Endothelial cell of umbilical vein (primary cell): ENCODE results near the gene KCNMA1. TPM values are rescaled to one million over a fixed set of nuclear protein-coding genes. Genes with fewer than 3 reads are reported as not detected.

Source experiments
- BruUV-seq: library from RNA; stranded (reverse); fragments of 400-500 nt; replicated peaks from 2 replicates; lab custom pipeline; 2021; lab: Mats Ljungman, UMichigan
- CTCF ChIA-PET: fragments of 300-600, 350-600 bp; sonication (Branson Sonifier 250); formaldehyde crosslinking; loops from one replicate; lab custom pipeline; 2021; ENCODE audit warnings: antibody characterized with exemption, inconsistent platforms; lab: Charles Lee
- POLR2A ChIA-PET: fragments of 300-600, 350-600 bp; sonication (Branson Sonifier 250); formaldehyde crosslinking; loops from one replicate; lab custom pipeline; 2021; ENCODE audit warnings: antibody characterized with exemption, inconsistent platforms; lab: Charles Lee
- DNase-seq: peaks from one replicate; pipeline ENCODE4 v3.0.0-alpha.2; 2011; ENCODE audit warnings: low read depth, low spot score
- FAIRE-seq: peaks from 2 replicates; lab custom pipeline; 2011; peaks lifted over from hg19 to GRCh38; lab: Jason Lieb, UNC
- H2AFZ ChIP-seq: 2 replicates; pipeline ENCODE4 v1.6.0; 2012; ENCODE audit warnings: low read depth, low read length, control low read depth, inconsistent platforms
- H3K27ac ChIP-seq: 2 replicates; pipeline ENCODE4 v1.5.1; 2011; ENCODE audit warnings: low read depth, mild to moderate bottlenecking, control low read depth, low read length, moderate library complexity; ENCODE audit not compliant: insufficient read depth
- H3K27me3 ChIP-seq, 2 experiments: 2 replicates each; pipeline versions ENCODE4 v1.6.0 to v1.6.1; 2011; ENCODE audit warnings: low read length in 2 of 2, mixed read lengths in 1 of 2; ENCODE audit not compliant: control insufficient read depth in 2 of 2, insufficient read depth in 2 of 2
- H3K36me3 ChIP-seq, 2 experiments: 2 replicates in 1 of 2; 3 replicates in 1 of 2; pipeline ENCODE4 v1.5.1; 2011; ENCODE audit warnings: low read length in 2 of 2, mild to moderate bottlenecking in 1 of 2, moderate library complexity in 1 of 2; ENCODE audit not compliant: control insufficient read depth in 2 of 2, insufficient read depth in 2 of 2; ENCODE audit errors: extremely low read depth in 1 of 2
- H3K4me1 ChIP-seq: 3 replicates; pipeline ENCODE4 v1.5.1; 2011; ENCODE audit warnings: mild to moderate bottlenecking, low read length; ENCODE audit not compliant: control insufficient read depth, insufficient read depth; ENCODE audit errors: extremely low read depth
- H3K4me2 ChIP-seq: 2 replicates; pipeline ENCODE4 v1.6.1; 2011; ENCODE audit warnings: low read length, control low read depth, mixed read lengths; ENCODE audit not compliant: insufficient read depth
- H3K4me3 ChIP-seq, 3 experiments: fragments of 200-600 bp in 1 of 3; sonication (generic), shearing (Covaris generic) in 1 of 3; replicated peaks in 1 of 3; 2 replicates each; pipeline ENCODE4 v1.5.1; 2011 to 2016; ENCODE audit warnings: control low read depth in 3 of 3, low read length in 3 of 3, mild to moderate bottlenecking in 2 of 3, inconsistent platforms in 1 of 3, low read depth in 1 of 3, moderate library complexity in 1 of 3; ENCODE audit not compliant: insufficient read depth in 1 of 3
- H3K79me2 ChIP-seq: 2 replicates; pipeline ENCODE4 v1.6.0; 2012; ENCODE audit warnings: low read length, inconsistent platforms; ENCODE audit not compliant: control insufficient read depth, insufficient read depth
- H3K9ac ChIP-seq: replicated peaks from 2 replicates; pipeline ENCODE3; 2011; ENCODE audit warnings: low read length, control low read depth; ENCODE audit not compliant: insufficient read depth; ENCODE audit errors: extremely low read depth
- H3K9me1 ChIP-seq: replicated peaks from 3 replicates; pipeline ENCODE4 v1.6.0; 2011; ENCODE audit warnings: mild to moderate bottlenecking, low read length; ENCODE audit not compliant: control insufficient read depth, insufficient read depth; ENCODE audit errors: extremely low read depth
- H3K9me3 ChIP-seq: replicated peaks from 2 replicates; pipeline ENCODE4 v1.5.1; 2012; ENCODE audit warnings: low read length, inconsistent platforms; ENCODE audit not compliant: control insufficient read depth, insufficient read depth
- H4K20me1 ChIP-seq: replicated peaks from 2 replicates; pipeline ENCODE3; 2011; ENCODE audit warnings: mild to moderate bottlenecking, low read length; ENCODE audit not compliant: control insufficient read depth, insufficient read depth; ENCODE audit errors: extremely low read depth
- EZH2 ChIP-seq: IDR thresholded peaks from 2 replicates; pipeline ENCODE4 v1.6.1; 2012; ENCODE audit warnings: borderline replicate concordance, low read depth, mild to moderate bottlenecking, moderate library complexity, low read length, inconsistent platforms; ENCODE audit not compliant: severe bottlenecking
- GATA2 ChIP-seq: IDR thresholded peaks from 2 replicates; pipeline ENCODE4 v1.7.0; 2011; ENCODE audit warnings: low read depth, mild to moderate bottlenecking, moderate library complexity, mixed read lengths, low read length; ENCODE audit not compliant: insufficient read length, insufficient read depth
- MYC ChIP-seq: IDR thresholded peaks from one replicate; pipeline ENCODE4 v1.6.1; 2011; ENCODE audit warnings: mild to moderate bottlenecking, low read depth, low read length
- POLR2A ChIP-seq: IDR thresholded peaks from 2 replicates; pipeline ENCODE4 v1.6.1; 2012; ENCODE audit warnings: low read depth, mild to moderate bottlenecking, control low read depth, low read length
- POLR2AphosphoS5 ChIP-seq: IDR thresholded peaks from 2 replicates; pipeline ENCODE4 v1.6.1; 2012; ENCODE audit warnings: low read depth, mild to moderate bottlenecking, control low read depth, low read length, moderate library complexity; ENCODE audit not compliant: insufficient read depth
- dilution Hi-C: fragments of 300-500 bp; cut with MboI; formaldehyde crosslinking; loops from one replicate; pipeline ENCODE4 v1.15.0; 2019; ENCODE audit warnings: low sequenced_read_pairs; ENCODE audit not compliant: extremely low pct_ligation_motif_present
- intact Hi-C: fragments of 100-400 bp; cut with micrococcal nuclease; formaldehyde crosslinking; loops from one replicate; pipeline ENCODE4 v1.10.0; 2022
- polyA plus RNA-seq, 4 experiments: library from polyadenylated mRNA; depleted of rRNA in 3 of 4; stranded (reverse) in 3 of 4; unstranded in 1 of 4; fragments of >200 nt; gene quantifications; 2 replicates each; pipeline versions ENCODE4 v1.2.1 to v1.2.3, GENCODE V29; 2011 to 2012; ENCODE audit warnings: missing spikeins in 1 of 4
- total RNA-seq: library from RNA; stranded (reverse); gene quantifications from 2 replicates; pipeline ENCODE4 v1.2.3, GENCODE V29; 2021
- TF ChIP-seq, protein P1 (sequence below): IDR thresholded peaks from 2 replicates; pipeline ENCODE4 v1.6.1; 2011; ENCODE audit not compliant: insufficient read depth, insufficient read length
- TF ChIP-seq, protein P2 (sequence below), 2 donors: IDR thresholded peaks; 1 replicate in 1 of 2; 2 replicates in 1 of 2; pipeline ENCODE4 v1.5.1; 2011; ENCODE audit warnings: low read length in 2 of 2, mild to moderate bottlenecking in 2 of 2, moderate library complexity in 2 of 2, control low read depth in 1 of 2, inconsistent platforms in 1 of 2, low read depth in 1 of 2; ENCODE audit not compliant: insufficient read depth in 1 of 2; ENCODE audit errors: extremely low read depth in 1 of 2

Gene KCNMA1
- total and polyA plus RNA-seq, 2 donors (not counting 3 experiments of a cell fraction or from before 2014, with no cell fraction given) = 0.10 to 0.82 TPM

DNA sequence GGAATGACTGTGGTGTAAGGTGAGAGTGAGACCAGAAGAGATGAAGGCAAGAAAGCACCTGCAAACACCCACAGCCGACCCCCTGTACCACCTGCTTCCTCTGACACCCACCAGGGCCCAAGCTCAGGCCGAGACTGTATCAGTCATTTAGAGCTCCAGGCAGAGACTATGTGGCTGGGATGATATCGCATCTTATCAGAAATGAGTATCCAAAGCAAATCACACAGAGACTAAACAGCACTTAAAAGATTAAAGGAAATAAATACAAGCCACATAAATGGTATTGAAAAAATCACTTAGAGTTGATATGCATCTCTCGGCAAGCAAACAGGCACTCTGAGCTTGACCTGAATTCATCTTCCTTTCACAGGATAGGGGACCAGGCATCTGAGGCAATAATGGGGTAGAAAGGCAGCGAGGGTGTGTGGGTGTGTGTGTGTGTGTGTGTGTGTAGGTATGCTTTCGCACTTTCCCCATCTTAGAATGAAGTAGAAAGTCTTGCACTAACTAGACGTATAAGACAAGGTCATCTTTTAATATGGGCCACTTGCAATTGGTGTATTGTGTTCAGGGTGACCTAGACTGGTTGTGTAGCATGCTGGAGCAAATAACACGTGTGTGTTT lies 665.9 kb downstream of the KCNMA1 start:
- no peak for FAIRE-seq
- no peak for DNase-seq
- Histone ChIP-seq H2AFZ (no peak overlapping the region), H3K9me1 (no peaks in the 10 kb centered on the region), H3K9me3 (no peaks in the 10 kb centered on the region), H3K4me3 (no peak overlapping the region), H3K27me3 (no peaks in the 10 kb centered on the region), H3K79me2 (no peaks in the 10 kb centered on the region), H4K20me1 (no peaks in the 10 kb centered on the region), H3K4me2 (no peak overlapping the region), H3K4me1 (no peaks in the 10 kb centered on the region), H3K9ac (no peak overlapping the region), H3K36me3 (no peaks in the 10 kb centered on the region), H3K27ac (no peak overlapping the region)
- ChIA-PET POLR2A (no interaction called here), CTCF (interaction anchor here (1.3 to 3.0 kb wide), 2 partner anchors 13 to 33 kb away, joined by 3 to 10 read pairs; no protein-coding TSS in a partner anchor)
- intact Hi-C loops (no loop called here), dilution Hi-C loops (no loop called here)
- no TSS peak for BruUV-seq
- TF ChIP-seq, protein P1, sequence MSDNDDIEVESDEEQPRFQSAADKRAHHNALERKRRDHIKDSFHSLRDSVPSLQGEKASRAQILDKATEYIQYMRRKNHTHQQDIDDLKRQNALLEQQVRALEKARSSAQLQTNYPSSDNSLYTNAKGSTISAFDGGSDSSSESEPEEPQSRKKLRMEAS = no peak
- TF ChIP-seq MYC (no peak), POLR2A (no peak), POLR2AphosphoS5 (no peak), GATA2 (no peak), EZH2 (no peak)
- TF ChIP-seq, protein P2, sequence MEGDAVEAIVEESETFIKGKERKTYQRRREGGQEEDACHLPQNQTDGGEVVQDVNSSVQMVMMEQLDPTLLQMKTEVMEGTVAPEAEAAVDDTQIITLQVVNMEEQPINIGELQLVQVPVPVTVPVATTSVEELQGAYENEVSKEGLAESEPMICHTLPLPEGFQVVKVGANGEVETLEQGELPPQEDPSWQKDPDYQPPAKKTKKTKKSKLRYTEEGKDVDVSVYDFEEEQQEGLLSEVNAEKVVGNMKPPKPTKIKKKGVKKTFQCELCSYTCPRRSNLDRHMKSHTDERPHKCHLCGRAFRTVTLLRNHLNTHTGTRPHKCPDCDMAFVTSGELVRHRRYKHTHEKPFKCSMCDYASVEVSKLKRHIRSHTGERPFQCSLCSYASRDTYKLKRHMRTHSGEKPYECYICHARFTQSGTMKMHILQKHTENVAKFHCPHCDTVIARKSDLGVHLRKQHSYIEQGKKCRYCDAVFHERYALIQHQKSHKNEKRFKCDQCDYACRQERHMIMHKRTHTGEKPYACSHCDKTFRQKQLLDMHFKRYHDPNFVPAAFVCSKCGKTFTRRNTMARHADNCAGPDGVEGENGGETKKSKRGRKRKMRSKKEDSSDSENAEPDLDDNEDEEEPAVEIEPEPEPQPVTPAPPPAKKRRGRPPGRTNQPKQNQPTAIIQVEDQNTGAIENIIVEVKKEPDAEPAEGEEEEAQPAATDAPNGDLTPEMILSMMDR (IDR thresholded peaks at IDR 0.05; ENCODE audit: extremely low read depth in 1 of 2, insufficient read depth in 1 of 2, low read depth in 1 of 2, low read length in 2 of 2) = no peak
